WTC11 (cell line): ENCODE measurements around the gene SLC6A9. TPM values are rescaled to one million over a fixed set of nuclear protein-coding genes. Genes with fewer than 3 reads are reported as not detected.
A peak's percentile ranks its signal among the peaks of the same experiment; 100 is the strongest.

Experiments used
- ATAC-seq: fragments of 200-7000 bp; cut with Tn5 transposase; 2 replicates; pipeline ENCODE4 v1.10.0; 2021; ENCODE audit warnings: mild to moderate bottlenecking, moderate library complexity
- CTCF ChIA-PET: fragments of 300-600 bp; sonication (Branson Sonifier 250); formaldehyde crosslinking; loops from one replicate; lab custom pipeline; 2021; ENCODE audit warnings: antibody characterized with exemption; lab: Charles Lee
- POLR2A ChIA-PET: fragments of 350-600 bp; sonication (Branson Sonifier 250); formaldehyde crosslinking; loops from one replicate; lab custom pipeline; 2021; ENCODE audit warnings: antibody characterized with exemption; lab: Charles Lee
- DNase-seq: peaks from one replicate; pipeline ENCODE4 v3.0.0; 2021; ENCODE audit warnings: low spot score
- H3K27ac Mint-ChIP-seq: 2 replicates; pipeline ENCODE4 v1.8.0; 2021; ENCODE audit warnings: mixed read lengths
- H3K27me3 Mint-ChIP-seq: 2 replicates; pipeline ENCODE4 v1.8.0; 2021; ENCODE audit warnings: low read depth, mild to moderate bottlenecking, moderate library complexity, mixed read lengths
- H3K36me3 Mint-ChIP-seq: 2 replicates; pipeline ENCODE4 v1.8.0; 2021; ENCODE audit warnings: mixed read lengths
- H3K4me1 Mint-ChIP-seq: 2 replicates; pipeline ENCODE4 v1.8.0; 2022; ENCODE audit warnings: mixed read lengths
- H3K4me3 Mint-ChIP-seq: 2 replicates; pipeline ENCODE4 v1.8.0; 2021; ENCODE audit warnings: mild to moderate bottlenecking, moderate library complexity, mixed read lengths
- H3K9me3 Mint-ChIP-seq: 2 replicates; pipeline ENCODE4 v1.8.0; 2021; ENCODE audit warnings: mixed read lengths
- ATF6 ChIP-seq: sonication (generic); formaldehyde crosslinking; IDR thresholded peaks from 2 replicates; pipeline ENCODE4 v1.8.1; 2023; ENCODE audit warnings: mild to moderate bottlenecking, missing genetic modification reagents
- ELF4 ChIP-seq: sonication (generic); formaldehyde crosslinking; IDR thresholded peaks from 2 replicates; pipeline ENCODE4 v1.8.1; 2022; ENCODE audit warnings: low read depth, mild to moderate bottlenecking, moderate library complexity, missing genetic modification reagents
- EMX1 ChIP-seq: fragments of 250-450 bp; sonication (Bioruptor Pico); IDR thresholded peaks from 2 replicates; pipeline ENCODE4 v1.8.0; 2021; ENCODE audit warnings: mild to moderate bottlenecking
- GTF2I ChIP-seq: fragments of 250-450 bp; sonication (Bioruptor Pico); conservative IDR thresholded peaks from 2 replicates; pipeline ENCODE4 v1.4.0; 2021; ENCODE audit warnings: mild to moderate bottlenecking
- IRF1 ChIP-seq: sonication (generic); formaldehyde crosslinking; IDR thresholded peaks from 2 replicates; pipeline ENCODE4 v1.8.0; 2023; ENCODE audit warnings: missing genetic modification reagents
- MAX ChIP-seq: sonication (generic); formaldehyde crosslinking; IDR thresholded peaks from 2 replicates; pipeline ENCODE4 v1.8.0; 2022; ENCODE audit warnings: mild to moderate bottlenecking, missing genetic modification reagents
- NFE2L1 ChIP-seq: sonication (generic); formaldehyde crosslinking; IDR thresholded peaks from 2 replicates; pipeline ENCODE4 v1.8.1; 2023; ENCODE audit warnings: missing genetic modification reagents
- PREB ChIP-seq: sonication (generic); formaldehyde crosslinking; IDR thresholded peaks from 2 replicates; pipeline ENCODE4 v1.8.1; 2022; ENCODE audit warnings: mild to moderate bottlenecking, missing genetic modification reagents, moderate library complexity, borderline replicate concordance
- RELA ChIP-seq: sonication (generic); formaldehyde crosslinking; IDR thresholded peaks from 2 replicates; pipeline ENCODE4 v1.8.1; 2022; ENCODE audit warnings: missing genetic modification reagents, mild to moderate bottlenecking, borderline replicate concordance
- SMAD3 ChIP-seq: sonication (generic); formaldehyde crosslinking; IDR thresholded peaks from 2 replicates; pipeline ENCODE4 v1.8.0; 2022; ENCODE audit warnings: missing genetic modification reagents, mild to moderate bottlenecking, borderline replicate concordance
- TEAD1 ChIP-seq: sonication (generic); formaldehyde crosslinking; IDR thresholded peaks from 2 replicates; pipeline ENCODE4 v1.8.0; 2022; ENCODE audit warnings: mild to moderate bottlenecking, missing genetic modification reagents
- USF2 ChIP-seq: sonication (generic); formaldehyde crosslinking; IDR thresholded peaks from 2 replicates; pipeline ENCODE4 v1.8.1; 2023; ENCODE audit warnings: mild to moderate bottlenecking, missing genetic modification reagents, moderate library complexity
- ZNF121 ChIP-seq: sonication (generic); formaldehyde crosslinking; IDR thresholded peaks from 2 replicates; pipeline ENCODE4 v1.8.0; 2023; ENCODE audit warnings: missing genetic modification reagents
- ZNF416 ChIP-seq: fragments of 250-450 bp; sonication (Bioruptor Pico); IDR thresholded peaks from 2 replicates; pipeline ENCODE4 v1.9.0; 2021; ENCODE audit warnings: mild to moderate bottlenecking, inconsistent platforms
- total RNA-seq: library from RNA; stranded (reverse); gene quantifications from 3 replicates; pipeline ENCODE4 v1.2.3, GENCODE V29; 2021
- TF ChIP-seq, protein P1 (sequence below): fragments of 250-450 bp; sonication (Bioruptor Pico); conservative IDR thresholded peaks from 2 replicates; pipeline ENCODE4 v1.9.0; 2021; ENCODE audit warnings: mild to moderate bottlenecking
- TF ChIP-seq, protein P2 (sequence below): sonication (generic); formaldehyde crosslinking; conservative IDR thresholded peaks from 2 replicates; pipeline ENCODE4 v1.8.1; 2023; ENCODE audit warnings: mild to moderate bottlenecking, low read depth, missing genetic modification reagents, moderate library complexity
- TF ChIP-seq, protein P3 (sequence below): sonication (generic); formaldehyde crosslinking; IDR thresholded peaks from 2 replicates; pipeline ENCODE4 v1.8.1; 2023; ENCODE audit warnings: mild to moderate bottlenecking, missing genetic modification reagents, borderline replicate concordance

SLC6A9 gene
- total RNA-seq, 1 experiment from 2014 or later, result 14.4 TPM

DNA sequence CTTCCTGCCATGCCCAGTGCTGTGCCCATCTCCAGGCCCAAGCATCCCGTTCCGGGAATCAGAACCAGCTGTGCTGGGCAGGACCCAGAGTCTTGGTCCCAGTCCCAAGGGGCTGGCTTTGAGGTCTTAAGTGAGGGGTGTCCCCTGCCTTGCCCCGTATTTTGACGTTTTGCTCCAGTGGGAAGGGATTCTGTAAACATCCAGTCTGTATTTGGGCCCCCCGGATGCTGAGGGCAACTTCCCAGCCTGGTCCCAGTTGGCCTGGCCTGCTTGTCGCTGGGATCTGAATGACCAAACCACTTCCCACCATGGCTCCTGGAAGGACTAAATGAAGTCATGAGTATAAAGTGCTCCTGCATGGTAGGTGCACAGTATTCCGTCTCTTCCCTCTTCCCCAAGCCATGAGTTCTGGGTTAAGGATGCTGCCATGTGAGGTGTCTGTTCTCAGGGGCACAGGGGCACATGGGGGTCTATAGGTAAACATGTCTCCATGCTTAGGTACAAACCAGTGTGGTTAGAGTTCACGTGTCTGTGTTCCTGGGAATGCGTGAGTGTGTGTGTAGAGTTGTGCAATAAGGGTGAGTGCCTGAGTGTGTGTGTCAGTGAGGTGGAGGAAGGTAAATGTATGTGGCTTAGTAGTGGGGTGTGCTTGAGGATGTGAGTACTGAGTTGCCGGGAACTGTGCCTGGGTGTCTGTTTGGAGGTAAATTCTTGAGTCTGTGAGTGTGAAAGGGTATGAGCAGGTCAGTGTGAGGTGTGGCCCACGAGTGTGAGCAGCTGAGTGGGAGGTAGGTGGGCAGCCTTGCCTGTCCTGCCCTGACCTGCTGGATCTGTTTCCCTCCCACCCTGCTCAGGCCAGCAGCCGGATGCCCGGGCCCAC, 50.8 kb downstream of the SLC6A9 start:
- Mint-ChIP-seq H3K27me3 (no peaks in the 10 kb centered on the region; the same call in 1 of the 2 replicates), H3K9me3 (no peaks in the 10 kb centered on the region), H3K4me3 (peak overlapping the region; percentile 84), H3K4me1 (peaks cover 31% of the 10 kb centered on the region), H3K27ac (no peak overlapping the region), H3K36me3 (peaks cover 27% of the 10 kb centered on the region)
- DNase-seq (no peak), ATAC-seq (no peak)
- CTCF ChIA-PET, result interaction anchor here (1.1 kb wide), 1 partner anchor 12 kb away, joined by 4 read pairs; no protein-coding TSS in a partner anchor
- POLR2A ChIA-PET, result interaction anchor here (0.6 kb wide), 1 partner anchor 8 kb away, joined by 3 read pairs; no protein-coding TSS in a partner anchor
- TF ChIP-seq SMAD3 (CRISPR knock-in tag) (no peak), NFE2L1 (CRISPR knock-in tag) (0 out of 2 replicates have a peak, but pooled peaks have one; percentile 18)

DNA sequence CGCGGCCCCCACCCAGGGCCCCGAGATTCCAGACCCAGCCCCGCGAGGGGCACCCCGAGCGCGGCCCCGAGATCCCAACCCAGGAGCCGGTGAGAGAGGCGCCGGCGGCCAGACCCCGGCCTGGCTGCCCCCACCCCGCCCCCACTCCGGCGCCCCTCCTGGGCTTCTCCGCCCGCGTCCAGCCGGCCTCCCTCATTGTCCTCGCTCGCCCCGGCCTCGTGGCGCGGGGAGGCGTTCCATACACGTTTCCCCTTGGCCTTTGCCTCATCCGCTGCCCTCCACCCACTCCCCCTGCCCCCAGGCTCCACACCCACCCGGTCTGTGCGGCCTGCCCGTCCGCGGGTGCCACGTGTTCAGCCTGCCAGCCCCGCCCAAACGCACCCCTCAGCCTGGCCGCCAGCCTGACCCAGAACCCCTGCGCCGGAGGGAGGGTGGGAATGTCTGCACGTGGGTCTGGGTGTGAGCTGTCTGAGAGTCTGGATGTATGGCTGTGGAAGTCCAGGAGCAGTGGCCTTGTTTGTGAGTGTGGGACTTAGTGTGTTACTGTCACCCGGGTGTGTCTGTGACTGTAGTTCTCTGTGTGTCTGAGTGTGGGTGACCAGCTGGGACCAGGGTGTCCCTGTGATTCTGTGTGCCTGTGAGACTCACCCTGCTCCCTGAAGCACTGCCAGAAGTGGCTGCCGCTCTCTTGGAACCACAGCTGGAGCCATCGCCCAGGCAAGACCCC, 51.6 kb downstream of the SLC6A9 start:
- CTCF ChIA-PET, result interaction anchor here (1.1 kb wide), 1 partner anchor 13 kb away, joined by 4 read pairs; no protein-coding TSS in a partner anchor
- H3K27ac Mint-ChIP-seq, result peak overlapping the region; percentile 22; the same call in 1 of the 2 replicates
- TF ChIP-seq ZNF416 (CRISPR knock-in tag), result no peak
- no peak for TF ChIP-seq GTF2I (CRISPR knock-in tag)
- TF ChIP-seq PREB (CRISPR knock-in tag), result no peak
- no peak for TF ChIP-seq RELA (CRISPR knock-in tag)
- TF ChIP-seq, protein P1, sequence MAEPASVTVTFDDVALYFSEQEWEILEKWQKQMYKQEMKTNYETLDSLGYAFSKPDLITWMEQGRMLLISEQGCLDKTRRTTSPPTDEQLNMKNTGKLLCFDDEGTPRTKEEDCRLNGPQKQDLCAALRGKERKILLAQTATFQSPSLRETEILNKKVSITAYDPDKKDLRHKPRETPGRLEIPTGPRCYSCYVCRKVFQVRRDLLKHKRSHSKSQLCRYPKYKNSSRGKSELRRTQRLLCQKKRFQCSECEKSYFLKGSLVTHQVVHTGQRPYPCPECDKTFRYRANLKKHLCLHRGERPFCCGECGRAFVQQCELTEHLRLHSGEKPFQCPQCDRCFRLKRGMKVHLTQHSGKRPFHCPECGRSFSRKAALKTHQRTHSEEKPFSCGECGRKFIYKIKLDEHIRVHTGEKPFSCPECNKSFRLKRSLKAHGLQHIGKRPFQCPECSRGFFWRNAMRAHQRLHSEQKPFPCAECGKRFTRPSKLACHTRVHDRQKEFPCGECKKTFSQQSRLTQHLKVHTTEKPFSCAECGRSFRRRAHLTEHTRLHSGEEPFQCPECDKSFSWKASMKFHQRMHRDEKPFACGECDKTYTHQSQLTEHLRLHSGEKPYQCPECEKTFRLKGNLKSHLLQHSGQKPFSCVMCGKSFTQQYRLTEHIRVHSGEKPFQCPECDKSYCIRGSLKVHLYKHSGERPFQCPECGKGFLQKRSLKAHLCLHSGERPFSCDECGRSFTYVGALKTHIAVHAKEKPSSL (CRISPR knock-in tag), result no peak
- no peak for TF ChIP-seq IRF1 (CRISPR knock-in tag)
- TF ChIP-seq ELF4 (CRISPR knock-in tag), result no peak
- peak; percentile 79 for TF ChIP-seq USF2 (CRISPR knock-in tag)
- no peak for TF ChIP-seq ATF6 (CRISPR knock-in tag)
- TF ChIP-seq, protein P2, sequence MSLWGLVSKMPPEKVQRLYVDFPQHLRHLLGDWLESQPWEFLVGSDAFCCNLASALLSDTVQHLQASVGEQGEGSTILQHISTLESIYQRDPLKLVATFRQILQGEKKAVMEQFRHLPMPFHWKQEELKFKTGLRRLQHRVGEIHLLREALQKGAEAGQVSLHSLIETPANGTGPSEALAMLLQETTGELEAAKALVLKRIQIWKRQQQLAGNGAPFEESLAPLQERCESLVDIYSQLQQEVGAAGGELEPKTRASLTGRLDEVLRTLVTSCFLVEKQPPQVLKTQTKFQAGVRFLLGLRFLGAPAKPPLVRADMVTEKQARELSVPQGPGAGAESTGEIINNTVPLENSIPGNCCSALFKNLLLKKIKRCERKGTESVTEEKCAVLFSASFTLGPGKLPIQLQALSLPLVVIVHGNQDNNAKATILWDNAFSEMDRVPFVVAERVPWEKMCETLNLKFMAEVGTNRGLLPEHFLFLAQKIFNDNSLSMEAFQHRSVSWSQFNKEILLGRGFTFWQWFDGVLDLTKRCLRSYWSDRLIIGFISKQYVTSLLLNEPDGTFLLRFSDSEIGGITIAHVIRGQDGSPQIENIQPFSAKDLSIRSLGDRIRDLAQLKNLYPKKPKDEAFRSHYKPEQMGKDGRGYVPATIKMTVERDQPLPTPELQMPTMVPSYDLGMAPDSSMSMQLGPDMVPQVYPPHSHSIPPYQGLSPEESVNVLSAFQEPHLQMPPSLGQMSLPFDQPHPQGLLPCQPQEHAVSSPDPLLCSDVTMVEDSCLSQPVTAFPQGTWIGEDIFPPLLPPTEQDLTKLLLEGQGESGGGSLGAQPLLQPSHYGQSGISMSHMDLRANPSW, result no peak
- peak; percentile 82 for TF ChIP-seq MAX (CRISPR knock-in tag)
- TF ChIP-seq EMX1 (CRISPR knock-in tag), result no peak
- TF ChIP-seq TEAD1 (CRISPR knock-in tag), result 0 out of 2 replicates have a peak, but pooled peaks have one; percentile 2
- TF ChIP-seq, protein P3, sequence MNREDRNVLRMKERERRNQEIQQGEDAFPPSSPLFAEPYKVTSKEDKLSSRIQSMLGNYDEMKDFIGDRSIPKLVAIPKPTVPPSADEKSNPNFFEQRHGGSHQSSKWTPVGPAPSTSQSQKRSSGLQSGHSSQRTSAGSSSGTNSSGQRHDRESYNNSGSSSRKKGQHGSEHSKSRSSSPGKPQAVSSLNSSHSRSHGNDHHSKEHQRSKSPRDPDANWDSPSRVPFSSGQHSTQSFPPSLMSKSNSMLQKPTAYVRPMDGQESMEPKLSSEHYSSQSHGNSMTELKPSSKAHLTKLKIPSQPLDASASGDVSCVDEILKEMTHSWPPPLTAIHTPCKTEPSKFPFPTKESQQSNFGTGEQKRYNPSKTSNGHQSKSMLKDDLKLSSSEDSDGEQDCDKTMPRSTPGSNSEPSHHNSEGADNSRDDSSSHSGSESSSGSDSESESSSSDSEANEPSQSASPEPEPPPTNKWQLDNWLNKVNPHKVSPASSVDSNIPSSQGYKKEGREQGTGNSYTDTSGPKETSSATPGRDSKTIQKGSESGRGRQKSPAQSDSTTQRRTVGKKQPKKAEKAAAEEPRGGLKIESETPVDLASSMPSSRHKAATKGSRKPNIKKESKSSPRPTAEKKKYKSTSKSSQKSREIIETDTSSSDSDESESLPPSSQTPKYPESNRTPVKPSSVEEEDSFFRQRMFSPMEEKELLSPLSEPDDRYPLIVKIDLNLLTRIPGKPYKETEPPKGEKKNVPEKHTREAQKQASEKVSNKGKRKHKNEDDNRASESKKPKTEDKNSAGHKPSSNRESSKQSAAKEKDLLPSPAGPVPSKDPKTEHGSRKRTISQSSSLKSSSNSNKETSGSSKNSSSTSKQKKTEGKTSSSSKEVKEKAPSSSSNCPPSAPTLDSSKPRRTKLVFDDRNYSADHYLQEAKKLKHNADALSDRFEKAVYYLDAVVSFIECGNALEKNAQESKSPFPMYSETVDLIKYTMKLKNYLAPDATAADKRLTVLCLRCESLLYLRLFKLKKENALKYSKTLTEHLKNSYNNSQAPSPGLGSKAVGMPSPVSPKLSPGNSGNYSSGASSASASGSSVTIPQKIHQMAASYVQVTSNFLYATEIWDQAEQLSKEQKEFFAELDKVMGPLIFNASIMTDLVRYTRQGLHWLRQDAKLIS (CRISPR knock-in tag), result no peak
- TF ChIP-seq ZNF121 (CRISPR knock-in tag), result no peak

More for the DNA sequence above, 51.6 kb downstream of the SLC6A9 start:
- DNase-seq, result peak; percentile 49
- Mint-ChIP-seq H3K9me3 (no peaks in the 10 kb centered on the region), H3K4me3 (peak overlapping the region; percentile 84), H3K27me3 (no peaks in the 10 kb centered on the region; the same call in 1 of the 2 replicates), H3K36me3 (peaks cover 25% of the 10 kb centered on the region), H3K4me1 (peaks cover 31% of the 10 kb centered on the region)
- no peak for ATAC-seq
- POLR2A ChIA-PET, result interaction anchor here (0.6 kb wide), 1 partner anchor 9 kb away, joined by 3 read pairs; no protein-coding TSS in a partner anchor
